Dermis blood vessel endothelial cell (primary cell): Measurements from ENCODE around the gene DLX4. TPM values are rescaled to one million over a fixed set of nuclear protein-coding genes. Genes with fewer than 3 reads are reported as not detected.

Experiments used
- DNase-seq: peaks from one replicate; pipeline ENCODE4 v3.0.0; 2010
- total RNA-seq: library from RNA; depleted of rRNA; stranded (reverse); fragments of >200 nt; gene quantifications from 2 replicates; pipeline ENCODE4 v1.2.3, GENCODE V29; 2014

Gene DLX4
- total RNA-seq, 1 donor from 2014 or later: not detected

DNA sequence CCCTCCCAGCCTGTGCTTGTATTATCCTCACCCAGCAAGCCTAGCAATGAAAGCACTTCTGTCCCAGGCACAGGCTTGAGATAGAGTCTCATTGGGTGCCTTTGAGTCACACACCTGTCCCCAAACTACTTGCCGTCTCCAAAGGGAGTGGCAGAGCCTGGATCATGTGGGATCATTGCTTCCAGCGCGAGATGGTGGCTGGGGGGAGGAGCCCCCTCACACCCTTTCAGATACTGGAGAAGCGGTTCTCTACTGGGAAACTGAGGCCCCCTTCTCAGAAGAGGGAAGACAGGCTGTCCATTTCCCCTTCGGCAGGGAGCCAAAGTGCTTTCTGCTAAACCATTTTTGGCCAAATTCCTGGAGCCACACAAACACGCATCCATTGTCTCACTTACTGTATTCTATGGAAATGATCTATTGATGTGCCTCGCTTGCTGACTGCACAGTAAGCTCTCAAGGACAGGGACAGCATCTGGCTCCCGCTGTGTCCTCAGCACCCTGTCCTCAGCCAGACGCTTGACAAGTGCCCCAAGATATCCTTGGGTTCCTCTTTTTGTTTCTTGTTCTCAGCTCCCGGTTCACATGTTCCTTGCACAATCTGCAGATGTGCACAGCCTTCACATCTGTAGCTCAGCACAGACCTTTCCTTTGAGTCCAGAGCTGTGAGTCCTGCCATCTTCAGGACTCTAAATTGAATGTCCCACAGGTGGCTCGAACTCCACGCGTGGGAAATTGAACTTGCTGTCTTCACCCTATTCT, 52.0 kb downstream of the DLX4 start:
- DNase-seq: no peak

DNA sequence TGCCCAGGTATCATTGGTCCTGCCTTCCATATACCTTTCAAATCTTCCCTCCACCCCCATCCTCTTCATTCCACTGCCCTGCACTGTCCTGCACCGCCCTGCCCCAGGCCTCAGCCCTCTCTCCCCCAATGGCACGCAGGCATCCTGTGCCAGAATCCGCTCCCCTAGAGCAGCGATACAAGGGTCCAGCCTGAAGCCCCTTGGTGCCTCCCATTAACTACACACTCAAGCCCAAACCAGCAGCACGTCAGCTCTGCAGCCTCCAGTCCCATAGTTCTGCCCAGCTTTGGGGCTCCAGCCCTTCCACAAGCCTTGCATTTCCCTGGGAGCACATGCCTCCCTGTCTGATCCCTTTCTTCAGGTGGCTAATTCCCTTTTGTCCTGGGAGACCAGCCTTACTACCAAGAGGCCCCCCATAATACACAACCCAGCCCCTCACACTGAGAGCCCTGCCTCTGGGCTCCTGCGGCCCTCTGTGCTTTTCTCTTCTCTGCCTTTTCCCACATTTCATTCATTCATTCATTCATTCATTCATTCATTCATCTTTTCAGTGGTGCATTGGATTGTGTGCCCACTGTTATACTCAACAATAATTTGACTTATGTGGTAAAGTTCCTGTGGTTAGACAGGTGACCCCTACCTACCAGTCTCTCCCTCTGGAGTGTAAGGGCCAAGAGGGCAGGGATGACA, 52.8 kb downstream of the DLX4 start:
- DNase-seq: no peak

DNA sequence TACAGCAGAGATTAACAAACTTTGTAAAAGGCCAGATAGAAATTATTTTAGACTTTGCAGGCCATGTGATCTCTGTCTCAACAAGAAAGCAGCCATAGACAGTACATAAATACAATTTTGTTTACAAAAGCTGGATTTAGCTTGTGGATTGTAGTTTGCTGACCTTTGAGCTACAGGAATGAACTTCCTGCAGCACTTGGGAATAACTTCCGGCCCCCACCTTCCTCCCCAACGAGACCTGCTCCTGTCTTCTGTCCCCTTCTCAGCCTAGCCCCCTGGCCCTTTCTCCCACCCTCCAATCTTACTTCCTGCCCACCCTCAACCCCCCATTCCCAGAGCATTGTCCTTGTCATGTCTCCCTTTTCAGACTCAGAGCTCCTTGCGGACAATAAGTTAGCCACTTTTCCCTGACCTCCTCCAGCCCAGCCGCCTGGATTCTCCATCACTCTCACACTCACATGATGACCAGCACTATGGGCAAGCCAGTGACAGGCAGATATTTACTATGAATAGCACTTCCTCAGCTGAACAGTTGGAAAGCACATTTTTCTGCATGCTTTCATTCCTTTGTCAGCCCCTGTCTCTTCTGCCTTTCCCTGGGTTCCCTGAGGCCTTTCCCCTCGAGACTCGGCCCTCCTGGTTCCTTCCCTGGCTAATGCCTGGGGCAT, 53.6 kb downstream of the DLX4 start:
- no peak for DNase-seq

DNA sequence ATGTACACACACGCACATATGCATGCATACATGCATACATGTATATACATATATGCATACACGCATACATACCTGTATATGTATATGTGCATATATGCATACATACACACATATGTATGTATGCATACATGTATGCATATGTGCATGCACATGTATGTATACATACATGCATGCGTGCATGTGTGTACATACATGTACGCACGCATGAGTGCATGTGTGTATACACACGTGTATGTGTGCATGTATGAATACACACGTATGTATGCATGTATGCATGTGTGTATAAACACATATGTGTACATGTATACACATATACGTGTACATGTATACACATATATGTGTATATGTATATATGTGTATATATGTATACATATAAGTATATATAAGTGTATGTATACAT, 54.5 kb downstream of the DLX4 start:
- DNase-seq: no peak

Other genes with a start within 250 kb of the DLX4 start
- 15.5 and 25.4 TPM in 2 replicates for gene FAM117A, start 205.1 kb upstream of the DLX4 start, total RNA-seq
- 88.0 and 133 TPM in 2 replicates for gene KAT7, start 180.5 kb upstream of the DLX4 start, total RNA-seq
- gene TAC4, start 121.1 kb upstream of the DLX4 start, total RNA-seq: not detected in 2 replicates
- not detected in 2 replicates for gene DLX3, start 26.0 kb downstream of the DLX4 start, total RNA-seq
- gene ITGA3, start 86.9 kb downstream of the DLX4 start, total RNA-seq: 116 and 190 TPM in 2 replicates
- 12.3 and 20.8 TPM in 2 replicates for gene PDK2, start 126.2 kb downstream of the DLX4 start, total RNA-seq
- gene SAMD14, start 161.0 kb downstream of the DLX4 start, total RNA-seq: 5.1 and 5.8 TPM in 2 replicates
- 35.2 and 45.8 TPM in 2 replicates for gene PPP1R9B, start 181.5 kb downstream of the DLX4 start, total RNA-seq
- not detected in 2 replicates for gene SGCA, start 196.8 kb downstream of the DLX4 start, total RNA-seq
- gene COL1A1, start 232.4 kb downstream of the DLX4 start, total RNA-seq: 4.2 and 12.6 TPM in 2 replicates